CD1c-positive myeloid dendritic cell (primary cell): Measurements from ENCODE around the gene DNAH11.
"Not testable (repeated sequence)": the region's sequence is repeated elsewhere in the genome, so short reads cannot be mapped to it uniquely, and the experiment has no call there.

Experiments used
- DNase-seq: peaks from one replicate; pipeline ENCODE4 v3.0.0-alpha.2; 2016; ENCODE audit errors: extremely low spot score

Gene DNAH11

GRCh38 chr7:21616796-21617436, 74.1 kb downstream of the DNAH11 start:
- DNase-seq = no peak

GRCh38 chr7:21617513-21617912, 74.7 kb downstream of the DNAH11 start:
- no peak for DNase-seq

GRCh38 chr7:21617916-21618390, 75.1 kb downstream of the DNAH11 start:
- no peak for DNase-seq

- no peak for DNase-seq
Observed at GRCh38 chr7:21618706-21619105, 75.9 kb downstream of the DNAH11 start.

- no peak for DNase-seq
Observed at GRCh38 chr7:21620054-21620453, 77.2 kb downstream of the DNAH11 start.

GRCh38 chr7:21624320-21624719, 81.5 kb downstream of the DNAH11 start:
- DNase-seq = no peak

- no peak for DNase-seq
Observed at GRCh38 chr7:21636694-21637093, 93.9 kb downstream of the DNAH11 start.

- no peak for DNase-seq
Observed at GRCh38 chr7:21639206-21639868, 96.5 kb downstream of the DNAH11 start.

- DNase-seq = no peak
Observed at GRCh38 chr7:21640105-21640504, 97.3 kb downstream of the DNAH11 start.

GRCh38 chr7:21641546-21641945, 98.7 kb downstream of the DNAH11 start:
- DNase-seq = no peak

- no peak for DNase-seq
Observed at GRCh38 chr7:21642422-21642821, 99.6 kb downstream of the DNAH11 start.

- no peak for DNase-seq
Observed at GRCh38 chr7:21651697-21652096, 108.9 kb downstream of the DNAH11 start.

GRCh38 chr7:21653623-21654022, 110.8 kb downstream of the DNAH11 start:
- DNase-seq = no peak

GRCh38 chr7:21656081-21656480, 113.2 kb downstream of the DNAH11 start:
- no peak for DNase-seq

GRCh38 chr7:21656796-21657195, 114.0 kb downstream of the DNAH11 start:
- DNase-seq = no peak

- no peak for DNase-seq
Observed at GRCh38 chr7:21670496-21670895, 127.7 kb downstream of the DNAH11 start.

GRCh38 chr7:21671859-21672258, 129.0 kb downstream of the DNAH11 start:
- peak; percentile 41 for DNase-seq

- DNase-seq = no peak
Observed at GRCh38 chr7:21675255-21675654, 132.4 kb downstream of the DNAH11 start.

GRCh38 chr7:21690705-21691104, 147.9 kb downstream of the DNAH11 start:
- no peak for DNase-seq

GRCh38 chr7:21691146-21691545, 148.3 kb downstream of the DNAH11 start:
- DNase-seq = not testable (repeated sequence)

- DNase-seq = not testable (repeated sequence)
Observed at GRCh38 chr7:21700587-21700986, 157.7 kb downstream of the DNAH11 start.

GRCh38 chr7:21702303-21702702, 159.5 kb downstream of the DNAH11 start:
- no peak for DNase-seq

- no peak for DNase-seq
Observed at GRCh38 chr7:21704359-21704758, 161.5 kb downstream of the DNAH11 start.

GRCh38 chr7:21706131-21706530, 163.3 kb downstream of the DNAH11 start:
- no peak for DNase-seq
